Activated naive CD4-positive, alpha-beta T cell treated with anti-CD3 and anti-CD28 coated beads for 36 hours (primary cell): ENCODE measurements around the gene CDC25A. TPM values are rescaled to one million over a fixed set of nuclear protein-coding genes. Genes with fewer than 3 reads are reported as not detected.
"Not testable (repeated sequence)": the region's sequence is repeated elsewhere in the genome, so short reads cannot be mapped to it uniquely, and the experiment has no call there.

Source experiments
- CTCF ChIA-PET: fragments of 350-600 bp; sonication (Branson Sonifier 250); formaldehyde crosslinking; loops from one replicate; lab custom pipeline; 2021; ENCODE audit warnings: antibody characterized with exemption; lab: Charles Lee
- DNase-seq: peaks from one replicate; pipeline ENCODE4 v3.0.0-alpha.2; 2020
- H3K27ac Mint-ChIP-seq: one replicate; pipeline ENCODE4 v1.8.0; 2021; ENCODE audit warnings: mild to moderate bottlenecking, mixed read lengths
- H3K27me3 Mint-ChIP-seq: one replicate; pipeline ENCODE4 v1.8.0; 2021; ENCODE audit warnings: low read depth, mixed read lengths
- H3K36me3 Mint-ChIP-seq: one replicate; pipeline ENCODE4 v1.8.0; 2021; ENCODE audit warnings: low read depth, mixed read lengths
- H3K4me1 Mint-ChIP-seq: one replicate; pipeline ENCODE4 v1.8.0; 2021; ENCODE audit warnings: low read depth, mixed read lengths
- H3K4me3 Mint-ChIP-seq: one replicate; pipeline ENCODE4 v1.8.0; 2021; ENCODE audit warnings: mild to moderate bottlenecking, moderate library complexity, mixed read lengths
- H3K9me3 Mint-ChIP-seq: one replicate; pipeline ENCODE4 v1.8.0; 2021; ENCODE audit warnings: mixed read lengths
- intact Hi-C: fragments of 100-400 bp; cut with micrococcal nuclease; formaldehyde crosslinking; loops from one replicate; pipeline ENCODE4 v1.15.1; 2023
- microRNA-seq: library from miRNA; unstranded; fragments of <30 nt; microRNA quantifications from one replicate; pipeline ENCODE4 v1.2.0, GENCODE V29; 2022; ENCODE audit warnings: borderline microRNAs expressed, borderline replicate concordance
- total RNA-seq, 2 experiments: library from RNA; stranded (reverse); gene quantifications; one replicate each; pipeline ENCODE4 v1.2.3, GENCODE V29; 2021

Gene CDC25A
- total RNA-seq, 2 experiments from 2014 or later, result 40.8 to 41.8 TPM

DNA sequence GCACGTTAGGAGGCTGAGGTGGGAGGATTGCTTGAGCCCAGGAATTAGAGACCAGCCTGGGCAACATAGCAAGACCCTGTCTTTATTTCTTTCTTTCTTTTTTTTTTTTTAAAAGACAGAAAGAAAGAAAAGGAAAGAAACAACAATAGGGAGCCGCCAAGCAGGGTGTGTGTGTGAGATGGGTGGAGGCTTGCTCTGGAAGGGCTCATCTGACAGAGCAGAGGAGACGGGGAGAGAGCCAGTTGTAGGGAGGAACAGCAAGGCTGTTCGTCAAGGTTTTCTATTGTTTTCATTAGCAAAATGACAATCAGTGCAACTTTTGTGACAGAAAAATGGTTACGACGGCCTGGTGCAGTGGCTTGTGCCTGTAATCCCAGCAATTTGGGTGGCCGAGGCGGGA is 69.3 kb downstream of the CDC25A start:
- no peak overlapping the region for H3K4me3 Mint-ChIP-seq
- H3K9me3 Mint-ChIP-seq, result no peaks in the 10 kb centered on the region
- H3K36me3 Mint-ChIP-seq, result no peaks in the 10 kb centered on the region
- no peak for DNase-seq
- H3K27ac Mint-ChIP-seq, result no peak overlapping the region
- H3K27me3 Mint-ChIP-seq, result no peaks in the 10 kb centered on the region
- CTCF ChIA-PET, result no interaction called here
- H3K4me1 Mint-ChIP-seq, result no peaks in the 10 kb centered on the region
- intact Hi-C loops, result no loop called here

DNA sequence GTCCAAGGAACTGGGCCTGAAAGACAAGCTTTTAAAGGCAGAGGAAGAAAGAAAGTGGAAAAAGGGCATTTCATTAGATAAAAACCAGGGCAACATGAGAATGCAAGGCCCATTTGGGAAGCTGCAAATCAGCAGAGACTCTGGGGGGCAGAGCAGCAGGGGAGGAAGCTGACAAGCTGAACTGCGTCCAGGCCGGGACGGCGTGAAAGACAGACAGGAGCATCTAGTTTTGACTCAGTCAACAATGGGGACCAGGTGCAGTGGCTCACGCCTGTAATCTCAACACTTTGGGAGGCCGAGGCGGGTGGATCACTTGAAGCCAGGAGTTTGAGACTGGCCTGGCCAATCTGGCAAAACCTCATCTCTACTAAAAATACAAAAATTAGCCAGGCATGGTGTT is 69.9 kb downstream of the CDC25A start:
- Mint-ChIP-seq H3K9me3 (no peaks in the 10 kb centered on the region), H3K36me3 (no peaks in the 10 kb centered on the region), H3K27ac (no peak overlapping the region), H3K27me3 (no peaks in the 10 kb centered on the region), H3K4me3 (no peak overlapping the region), H3K4me1 (no peaks in the 10 kb centered on the region)
- CTCF ChIA-PET, result interaction anchor here (0.6 to 0.7 kb wide), 2 partner anchors 33 to 331 kb away, joined by 3 read pairs; no protein-coding TSS in a partner anchor
- intact Hi-C loops, result no loop called here
- DNase-seq, result no peak

DNA sequence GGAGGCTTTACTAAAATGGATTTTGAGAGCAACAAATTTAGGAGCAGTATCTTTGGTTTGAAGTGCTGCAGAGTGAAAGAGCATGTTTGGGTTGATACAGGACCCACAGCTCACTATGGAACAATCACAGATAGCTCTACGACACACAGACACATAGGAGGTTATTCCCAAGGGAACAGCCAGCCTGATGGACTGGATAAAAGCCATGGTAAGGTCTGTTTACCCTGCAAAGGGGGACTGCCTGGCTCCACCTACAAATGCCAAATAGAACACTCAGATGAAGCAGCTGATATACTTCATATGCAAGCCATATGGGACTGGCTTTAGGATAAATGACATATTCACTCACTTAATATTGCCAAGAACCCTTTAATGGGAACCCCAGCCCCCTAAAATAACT is 75.4 kb downstream of the CDC25A start:
- H3K36me3 Mint-ChIP-seq, result no peaks in the 10 kb centered on the region
- CTCF ChIA-PET, result interaction anchor here (0.7 kb wide), 1 partner anchor 77 kb away, joined by 3 read pairs; no protein-coding TSS in a partner anchor
- DNase-seq, result no peak
- no peak overlapping the region for H3K27ac Mint-ChIP-seq
- intact Hi-C loops, result no loop called here
- no peak overlapping the region for H3K4me3 Mint-ChIP-seq
- H3K9me3 Mint-ChIP-seq, result no peaks in the 10 kb centered on the region
- no peaks in the 10 kb centered on the region for H3K27me3 Mint-ChIP-seq
- peaks cover 5% of the 10 kb centered on the region for H3K4me1 Mint-ChIP-seq

DNA sequence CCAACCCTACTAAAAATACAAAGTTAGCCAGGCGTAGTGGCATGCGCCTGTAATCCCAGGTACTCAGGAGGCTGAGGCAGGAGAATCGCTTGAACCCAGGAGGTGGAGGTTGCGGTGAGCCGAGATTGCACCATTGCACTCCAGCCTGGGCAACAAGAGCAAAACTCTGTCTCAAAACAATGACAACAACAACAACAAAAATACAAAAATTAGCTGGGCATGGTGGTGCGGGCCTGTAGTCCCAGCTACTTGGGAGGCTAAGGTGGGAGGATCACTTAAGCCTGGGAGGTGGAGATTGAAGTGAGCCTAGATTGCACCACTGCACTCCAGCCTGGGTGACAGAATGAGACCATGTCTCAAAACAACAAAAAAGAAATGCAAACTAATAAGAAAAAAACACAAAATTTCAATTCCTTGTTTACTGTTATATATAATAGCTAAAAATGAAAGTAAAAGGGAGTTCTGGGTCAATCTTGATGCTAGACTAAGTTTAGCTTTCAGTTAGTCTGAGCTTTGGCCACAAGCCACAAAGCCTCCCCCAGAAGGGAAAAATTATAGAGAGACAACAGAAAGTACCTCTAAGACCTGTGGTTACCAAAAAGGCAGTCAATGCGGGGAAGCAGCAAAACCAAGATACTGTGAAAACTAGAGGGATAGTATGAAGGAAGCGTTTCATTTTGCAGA is 76.0 kb downstream of the CDC25A start:
- intact Hi-C loops, H3K9me3 Mint-ChIP-seq, H3K4me1 Mint-ChIP-seq, H3K27me3 Mint-ChIP-seq, H3K36me3 Mint-ChIP-seq, H3K27ac Mint-ChIP-seq, H3K4me3 Mint-ChIP-seq: not testable (repeated sequence)
- CTCF ChIA-PET, result interaction anchor here (0.7 kb wide), 1 partner anchor 76 kb away, joined by 3 read pairs; no protein-coding TSS in a partner anchor
- peak; percentile 54 for DNase-seq

DNA sequence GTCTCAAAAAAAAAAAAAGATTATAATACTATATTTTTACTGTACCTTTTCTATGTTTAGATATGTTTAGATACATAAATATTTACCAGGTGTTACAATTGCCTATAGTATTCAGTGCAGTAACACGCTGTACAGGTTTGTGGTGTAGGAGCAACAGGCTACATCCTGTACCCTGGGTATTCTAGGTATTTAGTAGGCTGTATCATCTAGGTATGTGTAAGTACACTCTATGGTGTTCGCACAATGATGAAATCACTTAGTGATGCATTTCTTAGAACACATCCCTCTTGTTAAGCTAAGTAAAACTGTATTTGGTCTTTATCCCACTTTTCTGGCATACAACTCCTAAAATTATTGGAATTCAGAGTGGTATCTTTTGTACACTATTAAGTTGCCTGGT is 77.8 kb downstream of the CDC25A start:
- H3K4me1 Mint-ChIP-seq, result peaks cover 5% of the 10 kb centered on the region
- H3K36me3 Mint-ChIP-seq, result no peaks in the 10 kb centered on the region
- H3K27me3 Mint-ChIP-seq, result no peaks in the 10 kb centered on the region
- H3K4me3 Mint-ChIP-seq, result no peak overlapping the region
- no peak overlapping the region for H3K27ac Mint-ChIP-seq
- intact Hi-C loops, result no loop called here
- CTCF ChIA-PET, result no interaction called here
- no peak for DNase-seq
- no peaks in the 10 kb centered on the region for H3K9me3 Mint-ChIP-seq

DNA sequence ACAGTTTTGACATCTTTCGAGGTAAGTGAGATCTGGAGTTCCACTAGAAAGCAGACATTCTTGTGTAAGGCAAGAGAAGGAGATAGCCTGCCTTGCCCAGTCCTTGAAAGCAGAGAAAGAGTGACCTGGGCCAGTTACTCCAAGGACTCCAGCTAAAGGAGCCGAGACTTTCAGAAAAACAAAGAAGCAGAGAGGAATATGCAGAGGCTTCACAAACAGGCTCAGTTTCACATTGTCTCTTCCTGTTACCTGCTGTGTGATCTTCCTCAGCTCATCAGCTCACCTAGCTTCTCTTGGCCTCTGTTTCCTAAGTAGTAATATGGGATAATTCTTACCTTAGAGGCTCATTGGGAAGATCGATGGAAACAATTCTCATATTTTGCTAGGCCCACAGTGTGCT is 81.0 kb downstream of the CDC25A start:
- Mint-ChIP-seq H3K4me3 (no peak overlapping the region), H3K9me3 (no peaks in the 10 kb centered on the region), H3K27me3 (no peaks in the 10 kb centered on the region), H3K4me1 (no peaks in the 10 kb centered on the region), H3K36me3 (no peaks in the 10 kb centered on the region), H3K27ac (no peak overlapping the region)
- CTCF ChIA-PET, result no interaction called here
- DNase-seq, result no peak
- intact Hi-C loops, result no loop called here

Small RNAs within 50 kb of the gene (microRNA-seq; reads per million reads assigned to microRNA genes)
- 68.6 reads per million, percentile 53 among the genes with 10 or more reads in this experiment for gene MIR4443

Other genes starting within 250 kb of the CDC25A start
- gene MAP4, start 172.0 kb downstream of the CDC25A start, total RNA-seq, result 10 to 100 TPM; 75.9 to 78.2 TPM
- gene CAMP, start 35.1 kb upstream of the CDC25A start, total RNA-seq, result not detected
- 10 to 100 TPM; 15.8 to 16.3 TPM for gene ZNF589, start 52.7 kb upstream of the CDC25A start, total RNA-seq
- 10 to 100 TPM; 17.7 to 24.4 TPM for gene NME6, start 113.0 kb upstream of the CDC25A start, total RNA-seq
- gene SPINK8, start 145.2 kb upstream of the CDC25A start, total RNA-seq, result not detected
- gene FBXW12, start 183.8 kb upstream of the CDC25A start, total RNA-seq, result not detected
- 1 to 10 TPM; 1.5 to 2.0 TPM for gene PLXNB1, start 241.7 kb upstream of the CDC25A start, total RNA-seq